ENCODE data around the gene MPST. TPM values are rescaled to one million over a fixed set of nuclear protein-coding genes. Genes with fewer than 3 reads are reported as not detected.

MPST gene
- polyA plus RNA-seq, 1 donor = 42.7 TPM

DNA sequence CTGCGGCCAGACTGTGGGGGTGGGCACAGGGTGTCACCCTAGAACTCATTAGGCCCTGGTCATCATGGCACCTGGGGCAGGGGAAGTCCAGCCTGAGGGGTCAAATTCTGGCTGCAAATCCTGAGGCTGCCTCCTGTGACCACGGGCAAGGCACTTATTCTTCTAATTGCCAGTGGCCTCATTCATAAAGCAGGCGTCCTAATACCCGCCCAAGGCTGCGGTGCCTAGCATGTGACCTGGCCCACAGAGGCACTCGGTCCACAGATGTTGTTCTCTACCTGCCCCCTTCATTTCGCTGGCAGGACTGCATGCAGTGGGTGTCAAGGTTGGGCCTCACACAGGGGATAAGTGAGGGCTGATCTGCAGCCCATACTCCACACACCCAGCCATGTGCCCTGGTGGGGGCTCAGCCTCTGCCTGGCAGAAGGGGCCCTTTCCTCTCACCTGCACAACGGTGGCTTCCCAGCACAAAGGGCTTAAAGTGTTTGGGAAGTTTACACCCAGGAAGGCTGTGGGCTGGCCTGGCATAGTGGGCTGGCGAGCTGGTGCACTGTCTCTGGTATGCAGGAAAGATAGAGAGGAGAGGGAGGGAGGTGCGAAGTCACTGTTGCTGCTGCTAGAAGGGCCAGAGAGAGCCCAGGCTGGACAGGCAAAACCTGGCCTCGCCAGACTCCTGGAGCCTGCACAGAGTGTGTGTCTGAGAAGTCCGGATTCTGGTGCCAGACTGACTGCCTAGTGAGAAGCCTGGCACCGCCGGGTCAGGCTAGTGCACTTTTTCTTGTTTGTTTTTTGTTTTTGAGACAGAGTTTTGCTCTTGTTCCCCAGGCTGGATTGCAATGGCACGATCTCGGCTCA is 3.2 kb downstream of the MPST start:
- no peak for DNase-seq (ENCODE audit: low read depth)

GRCh38 chr22:37023743-37024338 is 4.3 kb downstream of the MPST start:
- no peak for DNase-seq (ENCODE audit: low read depth)

DNA sequence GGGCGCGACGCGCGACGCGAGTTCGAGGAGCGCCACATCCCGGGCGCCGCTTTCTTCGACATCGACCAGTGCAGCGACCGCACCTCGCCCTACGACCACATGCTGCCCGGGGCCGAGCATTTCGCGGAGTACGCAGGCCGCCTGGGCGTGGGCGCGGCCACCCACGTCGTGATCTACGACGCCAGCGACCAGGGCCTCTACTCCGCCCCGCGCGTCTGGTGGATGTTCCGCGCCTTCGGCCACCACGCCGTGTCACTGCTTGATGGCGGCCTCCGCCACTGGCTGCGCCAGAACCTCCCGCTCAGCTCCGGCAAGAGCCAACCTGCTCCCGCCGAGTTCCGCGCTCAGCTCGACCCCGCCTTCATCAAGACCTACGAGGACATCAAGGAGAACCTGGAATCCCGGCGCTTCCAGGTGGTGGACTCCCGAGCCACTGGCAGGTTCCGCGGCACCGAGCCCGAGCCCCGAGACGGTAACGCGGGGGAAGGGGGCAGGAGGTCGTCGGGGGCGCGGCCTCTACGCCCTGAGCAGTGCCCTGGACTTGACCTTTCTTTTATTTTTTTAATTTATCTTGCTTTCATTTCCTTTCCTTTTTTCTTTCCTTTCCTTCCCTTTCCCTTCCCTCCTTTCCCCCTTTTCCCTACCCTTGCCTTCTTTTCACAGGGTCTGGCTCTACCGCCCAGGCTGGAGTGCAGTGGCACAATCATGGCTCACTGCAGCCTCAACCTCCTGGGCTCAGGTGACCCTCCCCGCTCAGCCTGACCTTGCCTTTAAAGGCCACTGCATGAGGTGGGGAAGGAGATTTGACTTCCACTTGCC is 5.0 kb downstream of the MPST start:
- DNase-seq (ENCODE audit: low read depth) = no peak

DNA sequence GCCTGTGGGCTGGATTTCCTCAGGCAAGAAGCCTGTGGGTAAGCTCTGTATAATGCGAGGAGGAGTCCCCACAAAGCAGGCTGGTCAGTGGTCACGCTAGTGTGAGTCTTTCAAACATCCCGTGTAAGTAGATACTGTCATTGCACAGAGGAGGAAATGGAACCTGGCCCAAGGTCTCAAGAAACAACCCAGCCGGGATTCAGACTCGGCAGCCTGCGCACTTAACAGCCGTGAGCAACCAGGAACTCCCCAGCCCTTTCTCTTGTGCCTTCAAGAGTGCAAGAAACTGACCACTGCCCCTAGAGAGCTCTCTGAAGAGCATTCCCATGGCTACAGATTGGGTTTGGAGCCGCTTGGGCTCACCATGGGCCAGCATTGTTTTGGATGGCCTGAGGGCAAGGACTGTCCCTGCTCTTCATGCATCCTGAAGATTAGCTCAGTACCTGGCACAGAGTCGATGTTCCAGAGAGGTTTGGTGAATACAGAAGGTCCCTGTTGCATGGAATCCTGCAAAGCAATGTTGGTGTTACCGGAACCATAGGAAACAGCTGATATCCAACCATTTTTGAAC is 6.0 kb downstream of the MPST start:
- DNase-seq (ENCODE audit: low read depth) = no peak

GRCh38 chr22:37026325-37026724 is 6.8 kb downstream of the MPST start:
- no peak for DNase-seq (ENCODE audit: low read depth)

DNA sequence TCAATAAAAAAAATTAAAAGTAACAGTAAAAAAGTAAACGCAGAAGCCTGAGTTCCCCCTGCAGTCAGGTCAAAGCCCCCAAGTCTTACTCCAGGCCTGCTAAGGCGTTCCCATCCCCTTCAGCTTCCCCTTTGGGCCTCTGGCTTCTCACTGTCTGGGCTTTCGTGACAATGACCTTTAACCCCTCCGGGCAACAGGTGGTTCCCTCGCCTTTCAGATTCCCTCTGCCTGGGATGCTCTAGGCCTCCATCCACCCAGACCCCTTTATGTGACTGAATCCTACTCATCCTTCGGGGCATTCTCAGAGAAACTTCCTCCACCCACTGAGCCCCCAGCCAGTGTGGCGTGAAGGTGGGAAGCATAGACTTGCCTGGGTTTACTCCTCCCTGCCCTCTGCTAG is 8.0 kb downstream of the MPST start:
- DNase-seq (ENCODE audit: low read depth) = no peak

- no peak for DNase-seq (ENCODE audit: low read depth)
Observed at GRCh38 chr22:37028692-37029674, 9.4 kb downstream of the MPST start.

DNA sequence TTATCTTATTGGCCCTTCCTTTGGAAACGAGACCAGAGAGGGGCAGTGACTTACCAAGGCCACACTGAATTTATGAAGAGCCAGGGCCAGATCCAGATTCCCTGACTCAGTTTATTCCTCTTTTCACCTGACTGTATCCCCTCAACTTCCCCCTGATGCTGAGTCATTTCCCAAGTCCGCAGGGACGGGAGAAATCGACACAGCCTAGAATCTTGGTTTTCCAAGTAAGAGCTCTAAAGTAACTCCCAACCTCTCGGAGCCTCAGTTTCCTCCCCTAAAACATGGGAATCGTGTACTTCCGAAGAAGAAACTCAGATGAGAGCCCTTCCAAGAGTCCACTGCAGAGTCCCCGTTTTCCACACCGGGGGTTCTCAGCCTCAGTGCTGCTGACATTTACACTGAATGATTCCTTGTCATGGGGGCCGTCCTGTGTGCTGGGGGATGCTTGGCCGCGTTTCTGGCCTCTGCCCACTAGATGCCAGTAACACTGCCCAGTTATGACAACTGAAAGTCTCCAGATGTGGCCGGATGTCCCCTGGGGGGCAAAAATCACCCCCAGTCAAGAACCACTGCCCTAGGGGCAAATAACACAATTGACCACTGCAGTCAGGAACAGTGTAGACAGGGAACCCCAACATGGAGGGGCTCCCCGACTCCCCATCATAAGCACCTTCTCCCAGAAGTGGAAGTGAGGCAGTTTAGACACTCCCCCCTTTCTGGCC is 11.2 kb downstream of the MPST start:
- no peak for DNase-seq (ENCODE audit: low read depth)

DNA sequence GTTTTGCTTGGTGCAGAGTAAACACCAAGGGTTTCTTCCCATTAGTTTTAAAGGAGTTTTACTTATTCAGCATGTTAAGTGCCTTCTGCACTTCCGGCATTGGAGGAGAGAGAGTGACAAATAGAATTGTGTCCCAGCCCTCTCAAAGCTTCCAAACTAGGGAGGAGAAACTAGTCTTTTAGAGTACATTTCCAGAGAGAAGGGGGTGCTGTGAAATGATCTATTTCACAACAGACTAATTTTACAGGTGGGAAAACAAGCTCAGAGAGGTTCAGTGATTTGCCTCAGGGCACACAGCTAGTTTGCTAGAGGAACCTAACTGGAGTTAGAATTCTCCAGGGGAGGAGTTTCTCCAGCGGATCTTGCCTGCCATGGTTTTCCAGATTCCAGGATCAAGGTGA is 12.6 kb downstream of the MPST start:
- DNase-seq (ENCODE audit: low read depth) = no peak

GRCh38 chr22:37032535-37033460 is 13.3 kb downstream of the MPST start:
- DNase-seq (ENCODE audit: low read depth) = no peak

- no peak for DNase-seq (ENCODE audit: low read depth)
Observed at GRCh38 chr22:37033605-37034430, 14.3 kb downstream of the MPST start.

DNA sequence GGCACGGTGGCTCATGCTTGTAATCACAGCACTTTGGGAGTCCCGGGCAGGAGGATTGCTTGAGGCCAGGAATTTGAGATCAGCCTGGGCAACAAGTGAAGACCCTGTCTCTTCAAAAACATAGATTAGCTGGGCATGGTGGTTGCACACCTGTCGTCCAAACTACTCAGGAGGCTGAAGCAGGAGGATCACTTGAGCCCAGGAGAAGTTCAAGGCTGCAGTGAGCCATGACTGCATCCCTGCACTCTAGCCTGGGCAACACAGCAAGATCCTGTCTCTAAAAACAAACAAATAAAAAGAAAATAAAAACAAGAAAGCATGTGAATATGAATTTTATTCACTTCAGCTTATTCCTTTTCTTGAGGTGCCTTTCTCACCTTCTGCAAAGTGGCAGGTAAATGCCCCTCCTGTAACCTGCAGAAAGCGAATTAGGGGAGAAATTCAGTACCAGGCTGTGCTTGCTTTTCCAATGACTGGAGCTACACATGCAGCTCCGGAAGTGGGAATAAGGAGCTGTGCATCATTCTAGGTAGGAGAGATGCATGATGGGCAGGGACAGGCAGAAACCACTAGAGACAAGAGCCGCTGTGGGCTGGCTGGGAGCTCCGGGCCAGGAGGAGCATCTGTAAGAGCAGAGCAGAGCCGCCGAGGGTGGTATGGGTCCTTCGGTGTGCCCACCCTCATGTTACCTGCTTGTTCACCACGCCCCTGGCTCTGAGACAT is 17.3 kb downstream of the MPST start:
- DNase-seq (ENCODE audit: low read depth) = no peak

- no peak for DNase-seq (ENCODE audit: low read depth)
Observed at GRCh38 chr22:37037669-37038068, 18.1 kb downstream of the MPST start.

DNA sequence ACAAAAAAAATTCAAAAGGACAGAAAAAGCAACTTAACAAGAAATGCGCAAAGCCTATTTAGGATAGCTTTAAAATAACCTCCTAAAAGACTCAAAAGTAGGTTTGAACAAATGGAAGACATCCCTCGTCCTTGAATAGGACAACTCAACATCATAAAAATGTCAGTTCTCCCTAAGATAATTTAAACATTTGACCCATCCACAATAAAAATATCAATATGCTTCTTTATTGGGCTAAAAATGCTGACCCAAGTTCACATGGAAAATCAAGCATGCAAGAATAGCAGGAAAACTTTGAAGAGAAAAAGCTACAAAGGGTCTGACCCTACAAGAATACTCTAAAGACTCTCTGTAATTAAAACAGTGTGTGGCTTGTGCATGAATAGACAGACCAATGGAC is 19.9 kb downstream of the MPST start:
- DNase-seq (ENCODE audit: low read depth) = no peak

DNA sequence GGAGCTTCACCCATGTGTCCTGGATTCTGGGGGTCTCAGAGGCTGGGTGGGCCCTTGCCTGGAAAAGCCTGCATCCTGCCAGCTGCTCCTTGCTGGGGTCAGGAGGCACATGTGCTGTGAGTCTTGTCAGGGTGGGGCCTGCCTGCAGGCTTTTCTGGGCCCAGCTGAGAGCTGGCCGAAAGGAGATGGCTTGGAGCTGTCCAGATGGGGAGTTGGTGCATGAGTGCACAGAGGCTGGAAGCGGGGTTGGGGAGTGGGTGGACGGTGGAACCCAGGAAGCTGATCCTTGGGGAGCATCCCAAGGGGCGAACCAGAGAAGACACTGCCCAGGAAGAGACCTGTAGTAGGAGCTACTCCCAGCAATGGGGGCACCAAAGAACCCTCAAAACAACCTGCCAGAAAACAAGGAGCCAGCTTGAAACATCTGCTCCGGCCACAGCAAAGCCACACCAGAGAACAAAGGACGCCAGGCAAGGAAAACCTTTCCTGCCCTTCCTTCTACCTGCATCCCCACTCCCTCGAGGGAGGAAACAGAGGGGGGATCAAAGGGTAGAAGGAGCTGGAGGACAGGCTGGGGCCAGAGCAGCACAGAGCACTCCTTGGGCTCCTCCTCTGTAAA is 23.8 kb downstream of the MPST start:
- no peak for DNase-seq (ENCODE audit: low read depth)

DNA sequence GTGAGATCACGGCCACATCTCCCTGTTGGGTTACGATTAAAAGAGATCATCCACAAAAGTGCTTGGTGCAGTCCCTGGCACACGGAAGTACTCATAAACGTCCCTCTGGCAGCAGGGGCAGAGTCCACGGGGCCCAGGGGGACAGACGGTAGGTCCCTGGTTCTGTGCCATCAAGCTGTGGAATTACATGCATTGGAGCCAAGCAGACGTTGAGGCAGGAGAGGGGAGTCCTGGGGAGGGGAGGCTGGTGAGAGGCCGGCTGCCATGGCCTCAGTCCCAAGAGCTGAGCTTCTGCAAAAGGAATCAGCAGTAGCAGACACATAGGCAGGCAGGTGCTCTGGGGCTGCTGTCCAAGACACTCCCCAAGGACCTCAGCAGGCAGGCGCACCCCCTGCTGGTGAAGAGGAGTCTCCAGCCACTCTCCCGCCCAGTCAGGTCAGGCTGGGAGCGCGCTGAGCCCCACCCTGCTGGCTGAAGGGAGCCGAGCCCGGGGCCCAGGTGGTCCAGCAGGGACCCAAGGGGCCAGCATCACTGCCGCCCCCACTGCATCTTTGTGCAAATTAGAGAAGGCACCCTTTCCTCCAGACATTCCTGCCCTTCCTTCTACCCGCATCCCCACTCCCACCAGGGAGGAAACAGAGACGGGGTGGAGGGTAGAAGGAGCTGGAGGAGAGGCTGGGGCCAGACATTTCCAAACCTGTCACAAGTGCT is 24.4 kb downstream of the MPST start:
- no peak for DNase-seq (ENCODE audit: low read depth)
